Activated naive CD4-positive, alpha-beta T cell (primary cell): Measurements from ENCODE around the gene HSPB7.
"Not testable (repeated sequence)": the region's sequence is repeated elsewhere in the genome, so short reads cannot be mapped to it uniquely, and the experiment has no call there.

Experiments
- DNase-seq, 4 experiments: peaks; one replicate each; lab custom pipeline; 2025; lab: John Stamatoyannopoulos, UW

HSPB7 gene

GRCh38 chr1:16006552-16007485 lies 11.0 kb downstream of the HSPB7 start:
- no peak for DNase-seq

GRCh38 chr1:16006010-16006409 lies 11.8 kb downstream of the HSPB7 start:
- no peak for DNase-seq

- DNase-seq, result no peak
Measured at GRCh38 chr1:16005597-16005996, 12.2 kb downstream of the HSPB7 start.

- DNase-seq, result not testable (repeated sequence)
Measured at GRCh38 chr1:16001274-16001673, 16.6 kb downstream of the HSPB7 start.

- no peak for DNase-seq
Measured at GRCh38 chr1:15998929-15999328, 18.9 kb downstream of the HSPB7 start.

GRCh38 chr1:15997637-15998280 lies 20.1 kb downstream of the HSPB7 start:
- DNase-seq, result no peak

- DNase-seq, result no peak
Measured at GRCh38 chr1:15997076-15997585, 20.7 kb downstream of the HSPB7 start.

GRCh38 chr1:15994590-15995351 lies 23.1 kb downstream of the HSPB7 start:
- peak in 1 of 4 experiments; percentile 22 for DNase-seq

- no peak for DNase-seq
Measured at GRCh38 chr1:15994081-15994480, 23.8 kb downstream of the HSPB7 start.

- DNase-seq, result no peak
Measured at GRCh38 chr1:15993666-15994065, 24.2 kb downstream of the HSPB7 start.

- DNase-seq, result no peak
Measured at GRCh38 chr1:15992582-15993500, 25.0 kb downstream of the HSPB7 start.

- no peak for DNase-seq
Measured at GRCh38 chr1:15992187-15992553, 25.7 kb downstream of the HSPB7 start.

- no peak for DNase-seq
Measured at GRCh38 chr1:15991427-15992186, 26.2 kb downstream of the HSPB7 start.

- DNase-seq, result no peak
Measured at GRCh38 chr1:15989776-15990175, 28.1 kb downstream of the HSPB7 start.

GRCh38 chr1:15988856-15989736 lies 28.7 kb downstream of the HSPB7 start:
- no peak for DNase-seq

GRCh38 chr1:15985611-15986297 lies 32.1 kb downstream of the HSPB7 start:
- DNase-seq, result no peak

GRCh38 chr1:15983275-15983674 lies 34.6 kb downstream of the HSPB7 start:
- no peak for DNase-seq

GRCh38 chr1:15981679-15982078 lies 36.2 kb downstream of the HSPB7 start:
- no peak for DNase-seq

GRCh38 chr1:15977947-15978346 lies 39.9 kb downstream of the HSPB7 start:
- not testable (repeated sequence) for DNase-seq
